ENCODE measurements around the gene SEMA5B.

The SEMA5B gene

DNA sequence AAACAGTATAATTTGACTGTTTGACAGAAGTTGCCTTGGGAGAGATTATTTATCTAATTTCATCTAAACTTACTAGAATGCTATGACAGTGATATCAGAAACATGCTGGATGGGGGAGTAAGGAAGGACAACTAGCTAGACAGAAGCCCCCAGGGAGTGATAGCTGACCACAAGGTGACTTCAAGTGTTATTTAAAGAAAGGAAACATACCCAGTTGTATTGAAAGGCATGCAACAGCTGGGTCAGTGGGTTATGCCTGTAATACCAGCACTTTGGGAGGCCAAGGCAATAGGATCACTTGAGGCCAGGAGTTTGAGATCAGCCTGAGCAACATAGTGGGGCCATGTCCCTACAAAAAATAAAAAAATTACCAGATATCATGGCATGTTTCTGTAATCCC is 163.1 kb downstream of the SEMA5B start:
- no peak overlapping the region for H3K27ac ChIP-seq (ENCODE audit: low read depth, low read length)
- H3K27me3 ChIP-seq (ENCODE audit: control insufficient read depth, insufficient read depth, low read length) = no peaks in the 10 kb centered on the region
- H3K4me3 ChIP-seq (ENCODE audit: low read length) = no peak overlapping the region
- H3K9ac ChIP-seq (ENCODE audit: low read length) = no peak overlapping the region
- peaks cover 3% of the 10 kb centered on the region for H3K36me3 ChIP-seq (ENCODE audit: control insufficient read depth, insufficient read depth, low read length)
- H3K4me1 ChIP-seq (ENCODE audit: control insufficient read depth, insufficient read depth, low read length) = no peaks in the 10 kb centered on the region

- no peak overlapping the region for H3K27ac ChIP-seq (ENCODE audit: low read depth, low read length)
- no peaks in the 10 kb centered on the region for H3K4me1 ChIP-seq (ENCODE audit: control insufficient read depth, insufficient read depth, low read length)
- H3K36me3 ChIP-seq (ENCODE audit: control insufficient read depth, insufficient read depth, low read length) = peaks cover 3% of the 10 kb centered on the region
- H3K4me3 ChIP-seq (ENCODE audit: low read length) = no peak overlapping the region
- no peak overlapping the region for H3K9ac ChIP-seq (ENCODE audit: low read length)
- H3K27me3 ChIP-seq (ENCODE audit: control insufficient read depth, insufficient read depth, low read length) = no peaks in the 10 kb centered on the region
Measured at GRCh38 chr3:122862381-122862780, 165.2 kb downstream of the SEMA5B start.

Measured in rectal smooth muscle tissue (tissue), 1 donor.